HG02588 (cell line): Measurements from ENCODE around the gene ZNF202.
A peak's percentile ranks its signal among the peaks of the same experiment; 100 is the strongest.
"Not testable (repeated sequence)": the region's sequence is repeated elsewhere in the genome, so short reads cannot be mapped to it uniquely, and the experiment has no call there.

Experiments
- ATAC-seq: cut with Tn5 transposase; IDR thresholded peaks from one replicate; pipeline ENCODE4 v1.9.1; 2021; ENCODE audit warnings: mild to moderate bottlenecking, moderate library complexity; ENCODE audit not compliant: unreplicated experiment

Gene ZNF202

DNA sequence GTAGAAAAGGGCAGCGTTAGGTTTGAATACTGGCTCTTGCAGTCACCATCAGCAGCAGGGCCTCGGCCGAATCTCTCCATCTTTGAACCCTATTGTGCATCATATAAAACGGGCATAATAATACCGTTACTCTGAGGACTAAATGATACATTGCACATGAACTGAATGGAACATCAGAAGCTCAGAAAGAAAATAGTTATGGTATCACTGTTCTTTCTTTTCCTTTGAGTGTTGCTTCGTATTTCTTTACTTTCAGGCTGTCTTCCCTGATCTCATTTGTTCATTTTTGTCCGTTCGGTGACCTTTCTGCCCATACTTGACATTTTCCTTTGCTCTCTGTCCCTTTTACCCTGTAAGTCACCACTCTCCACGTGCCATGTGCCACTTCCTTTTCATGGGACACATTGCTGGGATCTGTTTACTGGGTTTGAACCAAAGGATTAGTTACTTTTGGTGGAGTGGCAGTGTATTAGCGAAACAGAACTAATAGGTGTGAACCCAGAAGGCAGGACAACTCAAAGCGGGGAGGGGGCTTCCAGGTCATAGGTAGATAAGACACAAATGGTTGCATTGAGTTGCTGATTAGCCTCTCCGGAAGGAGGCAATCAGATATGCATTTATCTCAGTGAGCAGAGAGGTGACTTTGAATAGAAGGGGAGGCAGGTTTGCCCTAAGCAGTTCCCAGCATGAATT lies 717 bp upstream of the ZNF202 start:
- no peak for ATAC-seq

DNA sequence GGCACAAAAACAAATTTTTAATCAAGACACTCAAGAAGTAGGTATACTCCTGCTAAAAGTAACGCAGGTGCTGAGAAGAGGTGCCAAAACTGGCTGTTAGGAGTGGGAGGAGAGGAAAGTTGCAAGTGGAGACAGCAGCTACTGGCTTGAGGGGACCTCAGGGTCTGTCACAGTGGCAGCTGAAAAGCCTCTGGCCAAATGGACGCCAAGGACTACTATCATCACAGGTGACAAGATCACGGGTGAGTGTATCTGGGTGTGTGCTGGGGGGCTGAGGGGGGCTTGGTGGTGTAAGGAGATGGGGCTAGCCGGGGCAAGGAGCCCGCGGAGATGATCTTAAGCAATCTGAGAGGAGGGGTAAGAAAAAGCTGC lies 687 bp downstream of the ZNF202 start:
- ATAC-seq: peak; percentile 0

DNA sequence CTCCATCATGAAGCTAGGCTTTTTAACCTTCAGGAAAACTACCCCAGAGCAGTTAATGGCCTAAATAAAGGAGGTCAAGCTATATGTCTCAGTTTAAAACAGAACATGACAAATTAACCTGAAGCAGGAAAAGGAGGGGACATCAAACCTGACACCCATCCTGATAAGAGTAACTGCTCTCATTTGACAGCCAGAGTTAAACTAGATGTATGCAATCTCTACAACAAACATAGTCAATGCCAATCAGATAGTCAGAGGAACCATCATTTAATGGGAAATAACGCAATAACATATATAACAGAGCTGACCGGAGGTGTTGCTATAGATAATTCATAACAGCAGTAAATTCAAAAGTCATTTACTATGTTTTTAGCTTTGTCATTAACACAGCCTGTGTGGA lies 3.1 kb downstream of the ZNF202 start:
- ATAC-seq: no peak

DNA sequence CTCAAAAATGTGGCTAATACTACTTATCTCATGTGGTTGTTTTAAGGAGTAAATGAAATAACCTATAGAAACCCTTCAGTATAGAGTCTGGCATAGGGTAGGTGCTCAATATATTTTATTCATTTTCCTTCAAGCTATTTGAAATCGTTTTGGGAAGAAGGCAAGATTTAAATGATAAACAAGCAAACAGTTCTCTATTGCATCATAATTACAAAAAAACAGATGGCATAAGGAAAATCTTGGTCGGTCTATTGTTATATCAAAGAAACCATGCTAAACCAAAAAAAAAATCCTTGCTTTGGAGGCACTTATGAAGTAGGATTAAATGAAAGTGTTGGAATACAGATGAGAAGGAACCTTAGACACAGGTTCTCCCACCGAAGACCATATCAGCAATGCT lies 4.7 kb downstream of the ZNF202 start:
- no peak for ATAC-seq

DNA sequence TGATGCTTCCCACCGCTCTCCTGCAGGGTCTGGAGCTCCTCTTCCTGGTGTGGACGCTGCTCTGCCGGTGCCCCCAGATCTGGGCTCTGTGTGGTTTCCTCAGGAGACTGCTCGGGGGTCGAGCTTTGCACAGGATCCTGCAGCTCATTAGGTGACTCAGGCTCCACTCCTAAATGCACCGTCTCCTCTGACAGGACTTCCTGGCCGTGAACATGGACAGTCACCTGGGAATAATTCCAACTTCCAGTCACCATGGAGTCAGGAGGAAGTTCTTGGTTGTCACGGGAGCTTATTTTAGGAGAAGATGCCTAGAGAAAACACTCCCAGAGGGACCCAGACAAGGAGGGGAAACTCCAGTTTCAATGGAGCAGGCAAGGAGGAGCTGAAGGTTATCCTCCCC lies 11.9 kb downstream of the ZNF202 start:
- ATAC-seq: no peak

DNA sequence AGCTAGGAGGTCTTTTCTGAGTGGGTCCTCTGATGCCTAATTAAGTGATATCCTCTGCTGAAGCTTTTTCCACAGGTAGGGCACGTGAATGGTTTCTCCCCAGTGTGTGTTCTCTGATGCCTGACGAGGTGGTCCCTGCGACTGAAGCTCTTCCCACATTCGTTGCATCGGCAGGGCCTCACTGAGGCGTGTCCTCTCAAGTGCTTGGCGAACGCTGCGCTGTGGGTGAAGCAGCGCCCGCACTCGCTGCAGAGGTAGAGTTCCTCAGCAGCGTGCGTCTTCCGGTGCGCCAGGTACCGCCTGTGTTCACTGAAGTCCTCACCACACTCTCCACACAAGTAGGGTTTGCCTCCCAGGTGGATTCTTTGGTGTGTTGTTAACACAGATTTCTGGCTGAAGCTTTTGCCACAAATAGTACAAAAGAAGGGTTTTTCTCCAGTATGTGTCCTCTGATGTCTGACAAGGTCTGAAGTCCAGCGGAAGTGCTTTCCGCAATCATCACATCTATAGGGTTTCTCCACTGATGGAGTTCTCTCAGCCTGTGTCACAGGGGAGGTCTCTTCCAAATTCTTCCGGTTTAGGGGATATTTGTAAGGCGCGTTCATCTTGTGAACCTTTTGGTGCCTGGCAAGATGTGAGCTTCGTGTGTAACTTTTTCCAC lies 15.3 kb downstream of the ZNF202 start:
- no peak for ATAC-seq

DNA sequence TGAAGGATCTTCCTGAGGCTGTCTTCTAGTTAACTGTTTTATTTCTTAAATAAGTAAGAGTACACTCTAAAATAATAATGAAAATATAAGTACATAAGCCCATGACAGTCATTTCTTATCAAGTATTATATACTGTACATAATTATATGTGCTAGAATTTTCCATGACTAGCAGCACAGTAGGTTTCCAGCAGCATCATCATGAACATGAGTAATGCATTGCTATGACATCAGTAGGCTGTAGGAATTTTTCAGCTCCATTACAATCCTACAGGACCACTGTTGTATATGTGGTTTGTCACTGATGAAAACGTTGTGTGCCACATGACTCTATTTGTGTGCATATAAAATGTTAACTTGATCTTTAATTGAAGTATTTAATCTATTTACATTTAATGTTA lies 22.0 kb downstream of the ZNF202 start:
- ATAC-seq: no peak

DNA sequence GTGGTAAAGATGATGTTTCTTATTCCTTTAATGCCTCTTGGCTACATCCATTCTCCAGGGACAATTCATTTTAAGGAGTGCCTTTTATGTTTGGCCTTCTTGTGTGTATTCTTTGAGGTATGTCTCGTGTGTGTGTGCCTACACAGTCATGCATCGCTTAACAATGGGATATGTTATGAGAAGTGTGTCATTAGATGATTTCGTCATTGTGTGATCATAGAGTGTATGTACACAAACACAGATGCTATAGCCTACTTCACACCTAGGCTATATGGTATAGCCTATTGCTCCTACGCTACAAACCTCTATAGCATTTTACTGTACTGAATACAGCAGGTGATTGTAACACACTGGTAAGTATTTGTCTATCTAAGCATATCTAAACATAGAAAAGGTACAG lies 23.0 kb downstream of the ZNF202 start:
- no peak for ATAC-seq

DNA sequence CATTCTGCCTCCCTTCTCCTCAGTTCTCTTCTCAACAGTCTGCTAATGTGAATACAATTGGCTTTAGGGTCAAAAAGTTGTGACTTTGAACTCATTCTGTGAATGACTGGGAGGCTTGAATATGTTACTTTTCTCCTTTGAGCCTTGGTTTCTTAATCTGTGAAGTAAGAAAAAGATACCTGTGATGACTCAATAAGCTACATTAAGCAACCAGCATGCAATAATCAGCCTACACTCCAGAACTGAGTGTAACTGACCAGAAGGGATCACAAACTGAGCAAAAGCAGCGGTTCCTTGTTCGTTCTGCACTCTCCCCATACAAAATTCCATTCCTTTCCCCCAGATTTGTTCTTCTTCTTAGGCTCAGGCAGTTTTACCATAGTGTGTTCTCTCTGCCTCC lies 23.4 kb downstream of the ZNF202 start:
- ATAC-seq: no peak

DNA sequence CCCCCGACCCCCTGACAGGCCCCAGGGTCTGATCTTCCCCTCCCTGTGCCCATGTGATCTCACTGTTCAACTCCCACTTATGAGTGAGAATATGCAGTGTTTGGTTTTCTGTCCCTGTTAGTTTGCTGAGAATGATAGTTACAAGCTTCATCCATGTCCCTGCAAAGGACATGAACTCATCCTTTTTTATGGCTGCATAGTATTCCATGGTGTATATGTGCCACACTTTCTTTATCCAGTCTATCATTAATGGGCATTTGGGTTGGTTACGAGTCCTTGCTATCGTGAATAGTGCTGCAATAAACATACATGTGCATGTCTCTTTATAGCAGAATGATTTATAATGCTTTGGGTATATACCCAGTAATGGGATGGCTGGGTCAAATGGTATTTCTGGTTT lies 28.8 kb downstream of the ZNF202 start:
- not testable (repeated sequence) for ATAC-seq

DNA sequence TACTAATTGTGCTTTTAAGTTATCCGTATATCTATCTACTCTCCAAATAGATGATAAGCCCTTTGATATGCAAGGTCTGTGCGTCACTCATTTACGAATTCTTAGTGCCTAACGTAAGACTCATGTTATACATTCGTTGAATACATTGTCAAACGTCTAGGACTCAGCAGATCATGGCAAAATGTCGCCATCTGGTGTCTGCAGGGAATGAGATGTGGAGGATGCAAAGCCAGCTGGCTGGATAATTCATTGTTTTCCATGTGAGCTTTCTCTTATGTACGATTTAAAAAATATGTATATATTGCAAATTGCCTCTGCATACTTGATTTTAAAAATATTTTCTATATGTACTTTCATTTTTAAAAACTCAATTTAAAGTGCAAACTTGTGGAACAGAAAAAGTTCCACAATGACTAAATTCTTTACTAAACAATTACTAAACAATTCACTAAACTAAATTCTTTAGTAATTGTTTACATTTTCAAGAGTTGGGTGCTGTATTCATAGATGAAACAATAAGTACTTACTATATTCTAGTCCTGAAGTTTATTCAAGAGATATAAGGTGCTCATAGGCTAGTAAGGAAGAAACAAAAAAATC lies 33.8 kb downstream of the ZNF202 start:
- no peak for ATAC-seq

DNA sequence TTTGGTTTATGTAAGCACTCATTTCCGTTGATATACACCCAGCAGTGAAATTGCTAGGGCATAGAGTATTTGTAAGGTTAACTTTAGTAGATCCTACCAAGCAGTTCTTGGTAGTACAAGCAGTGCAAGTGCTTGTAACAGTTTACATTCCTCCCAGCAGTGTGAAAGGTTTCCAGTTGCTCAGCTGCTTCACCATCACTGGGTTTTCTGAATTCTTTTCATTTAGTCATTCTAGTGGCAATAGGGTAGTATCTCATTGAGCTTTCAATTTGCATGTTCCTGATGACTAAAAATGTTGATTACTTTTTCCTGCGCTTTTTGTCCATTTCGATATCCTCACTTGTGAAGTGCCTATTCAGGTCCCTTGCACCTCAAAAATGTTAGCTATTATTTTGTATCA lies 34.3 kb downstream of the ZNF202 start:
- ATAC-seq: no peak

DNA sequence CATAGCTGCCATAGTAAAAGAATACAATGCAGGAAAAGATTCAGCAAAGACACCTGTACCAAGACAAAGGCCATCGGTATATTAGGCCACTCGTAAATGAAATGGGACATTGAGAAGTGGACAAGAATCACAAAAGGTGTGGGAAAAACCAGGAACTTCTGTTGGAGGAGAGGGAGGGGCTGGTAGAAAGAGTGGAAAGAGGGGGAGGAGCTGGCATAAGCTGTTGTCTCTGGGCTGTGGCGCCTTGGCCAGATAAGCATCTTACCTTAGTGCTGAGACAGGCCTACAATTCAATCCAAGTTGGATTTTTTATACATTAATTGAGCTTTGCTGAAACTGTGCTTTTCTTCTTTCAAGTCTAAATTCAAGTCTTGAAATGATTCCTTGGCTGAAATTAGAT lies 37.1 kb downstream of the ZNF202 start:
- no peak for ATAC-seq

DNA sequence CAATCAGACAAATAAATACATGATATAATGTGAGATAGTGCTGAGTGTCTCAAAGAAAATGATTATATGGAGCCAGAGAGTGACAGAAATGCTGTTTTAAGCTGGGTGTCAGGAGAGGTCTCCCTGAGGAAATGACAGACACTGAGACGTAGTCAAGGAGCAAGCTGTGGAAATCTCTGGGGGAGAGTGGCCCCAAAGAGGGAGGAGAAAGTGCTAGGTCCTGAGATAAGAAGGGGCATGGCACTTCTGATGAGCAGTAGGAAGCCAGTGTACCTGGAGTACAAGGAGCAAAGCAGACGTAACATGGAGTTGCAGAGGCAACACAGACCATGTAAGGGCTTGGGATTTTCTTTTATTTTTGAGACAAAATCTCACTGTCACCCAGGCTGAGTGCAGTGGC lies 38.8 kb downstream of the ZNF202 start:
- no peak for ATAC-seq

DNA sequence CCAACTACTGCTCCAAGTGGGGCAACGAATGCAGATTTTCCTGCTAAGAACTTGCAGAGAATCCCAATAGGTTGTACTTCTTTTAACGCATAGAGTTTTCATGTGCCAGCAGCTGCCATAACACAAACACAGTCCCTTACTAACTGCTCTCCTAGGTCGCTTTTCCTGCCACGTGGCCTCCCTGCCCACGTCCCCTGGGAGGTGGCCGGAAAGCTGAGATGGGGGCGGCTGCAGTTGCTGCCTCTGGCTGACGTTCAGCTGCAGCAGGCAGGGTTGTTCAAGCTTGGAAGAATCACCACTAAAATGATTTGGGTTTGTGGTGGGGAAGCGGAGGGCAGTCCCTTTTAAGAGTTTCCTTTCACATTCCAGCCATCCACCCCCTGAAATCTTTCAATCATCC lies 39.3 kb downstream of the ZNF202 start:
- no peak for ATAC-seq

DNA sequence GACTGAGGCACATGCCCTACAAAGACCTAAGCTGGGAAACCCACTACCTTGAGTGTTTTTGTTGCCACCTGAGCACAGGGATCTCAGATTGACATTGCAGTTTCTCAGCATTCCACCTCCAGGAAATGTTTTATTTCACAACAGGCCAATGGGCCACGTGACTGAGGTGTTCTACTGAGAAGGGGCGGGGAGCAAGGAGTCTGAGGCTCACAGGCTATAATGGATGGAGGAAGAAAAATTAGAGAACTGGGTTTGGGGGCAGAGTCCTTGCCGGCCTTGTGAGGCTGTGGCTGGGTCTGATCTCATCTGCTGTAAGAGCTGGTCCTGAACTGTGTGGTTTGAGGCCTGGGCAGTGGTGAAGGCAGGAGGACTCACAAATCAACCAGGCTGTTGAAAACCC lies 40.7 kb downstream of the ZNF202 start:
- ATAC-seq: no peak

DNA sequence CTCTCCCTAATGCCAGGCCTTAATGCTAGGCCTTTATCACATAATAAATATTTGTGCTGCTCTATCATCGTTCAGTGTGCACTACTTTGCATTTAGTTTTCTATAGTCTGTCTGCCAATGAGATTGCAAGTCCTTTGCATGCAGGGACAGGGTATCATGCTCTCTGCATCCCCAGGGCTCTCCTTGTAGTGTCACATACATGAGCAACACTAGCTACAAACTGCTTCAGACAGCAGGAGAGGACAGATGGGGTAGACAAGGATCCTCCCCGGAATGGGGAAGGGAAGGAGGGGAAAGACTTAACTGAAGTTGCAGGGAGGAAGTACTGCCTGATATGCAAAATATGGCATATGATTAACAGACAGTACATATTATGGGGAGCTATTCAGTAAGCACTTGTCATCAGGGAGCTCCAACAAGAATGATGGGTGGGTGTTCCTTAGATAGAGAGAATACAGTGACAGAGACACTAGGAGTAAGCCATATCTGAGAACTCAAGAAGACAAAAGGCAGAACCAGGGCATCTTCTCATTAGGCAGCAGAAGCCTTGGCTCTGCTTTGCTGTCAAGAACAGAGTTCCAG lies 42.8 kb downstream of the ZNF202 start:
- no peak for ATAC-seq

DNA sequence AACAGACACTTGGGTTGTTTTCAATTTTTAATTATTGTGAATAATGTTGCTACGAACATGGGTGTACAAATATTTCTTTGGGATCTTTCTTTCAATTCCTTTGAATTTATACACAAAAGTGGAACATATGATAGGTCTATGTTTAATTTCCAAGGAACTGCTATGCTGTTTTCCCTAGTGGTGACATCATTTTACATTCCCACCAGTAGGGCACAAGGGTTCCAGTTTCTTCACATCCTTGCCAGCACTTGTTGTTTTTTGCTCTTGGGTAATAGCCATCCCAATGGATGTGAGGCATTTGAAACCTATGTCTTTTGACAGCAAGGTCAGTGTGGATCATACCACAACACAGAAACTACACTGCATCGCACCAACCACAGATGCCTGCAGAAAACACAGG lies 45.3 kb downstream of the ZNF202 start:
- ATAC-seq: no peak

DNA sequence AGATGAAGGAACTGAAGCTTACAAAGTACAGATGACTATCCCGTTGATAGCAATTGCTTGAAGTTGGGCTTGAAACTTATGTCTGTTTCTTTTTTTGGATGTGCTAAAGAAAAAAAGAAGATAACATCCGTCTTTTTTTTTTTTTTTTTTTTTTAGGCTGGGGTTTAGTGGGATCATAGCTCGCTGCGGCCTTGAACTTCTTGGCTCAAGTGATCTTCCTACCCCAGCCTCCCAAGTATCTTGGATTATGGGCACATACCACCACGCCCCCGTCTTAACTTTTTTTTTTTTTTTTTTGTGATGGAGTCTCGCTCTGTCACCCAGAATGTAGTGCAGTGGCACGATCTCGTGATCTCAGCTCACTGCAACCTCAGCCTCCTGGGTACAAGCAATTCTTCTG lies 46.2 kb downstream of the ZNF202 start:
- ATAC-seq: no peak

DNA sequence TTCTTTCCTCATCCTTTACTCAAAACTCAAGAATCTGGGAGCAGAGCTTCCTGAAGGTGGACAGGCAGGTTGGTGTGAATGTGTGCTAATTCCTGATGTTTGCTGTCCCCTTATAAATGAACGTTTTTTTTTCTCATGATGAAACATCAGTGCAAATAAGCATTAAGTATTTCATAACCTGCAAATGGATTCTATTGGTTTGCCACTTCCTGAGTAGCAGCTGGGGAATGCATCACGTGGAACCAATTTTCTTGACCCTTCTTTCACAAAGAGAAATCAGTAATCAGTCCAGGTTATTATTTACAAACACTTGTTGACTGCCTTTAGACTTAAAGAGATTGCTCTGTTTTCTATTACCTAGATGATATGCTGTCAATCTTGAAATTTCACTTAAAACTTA lies 46.9 kb downstream of the ZNF202 start:
- no peak for ATAC-seq

DNA sequence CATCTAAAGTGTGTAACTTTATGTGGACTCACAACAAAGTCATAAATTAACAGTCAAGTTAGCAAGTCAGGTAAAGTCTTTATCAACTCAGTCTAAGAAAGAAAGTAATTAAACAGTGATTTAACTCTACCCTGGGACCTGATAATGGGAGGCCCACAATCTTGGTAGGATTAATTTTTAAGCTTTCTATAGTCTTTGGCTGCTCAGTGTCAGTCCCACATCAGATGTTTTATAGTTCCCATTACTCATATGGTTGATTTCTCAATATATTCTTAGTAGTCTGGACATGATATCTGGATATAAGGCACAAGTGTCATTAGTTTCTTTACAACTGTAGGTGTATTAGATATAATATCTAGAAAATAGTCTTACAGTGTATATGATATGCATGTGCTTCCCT lies 48.5 kb downstream of the ZNF202 start:
- no peak for ATAC-seq

DNA sequence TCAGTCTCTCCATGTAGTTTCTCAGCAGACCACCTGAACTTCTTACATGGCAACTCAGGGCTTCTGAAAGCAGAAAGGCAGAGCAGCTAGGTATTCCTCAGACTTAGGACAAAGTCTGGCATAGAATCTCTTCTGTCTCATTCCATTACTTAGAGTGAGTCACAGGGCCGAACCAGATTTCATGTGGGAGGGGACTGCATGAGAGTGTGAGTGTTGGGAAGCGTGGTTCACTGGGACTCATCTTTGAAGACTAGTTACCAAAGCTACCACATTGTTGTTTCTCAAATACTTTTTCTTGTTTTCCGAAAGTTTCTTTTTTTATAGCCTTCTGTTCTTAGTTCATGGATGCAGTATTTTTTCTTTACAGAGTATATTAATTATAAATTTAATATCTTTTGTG lies 51.0 kb downstream of the ZNF202 start:
- no peak for ATAC-seq
